Umbilical cord (tissue), 2 donors: ENCODE measurements around the gene ZFYVE9. TPM values are rescaled to one million over a fixed set of nuclear protein-coding genes. Genes with fewer than 3 reads are reported as not detected.
"Not testable (repeated sequence)": the region's sequence is repeated elsewhere in the genome, so short reads cannot be mapped to it uniquely, and the experiment has no call there.

Experiments
- DNase-seq: peaks from one replicate; pipeline ENCODE4 v3.0.0-alpha.2; 2015; ENCODE audit warnings: low spot score
- total RNA-seq: library from RNA; depleted of rRNA; stranded (reverse); fragments of >200 nt; gene quantifications from one replicate; pipeline ENCODE4 v1.2.3, GENCODE V29; 2014; ENCODE audit warnings: low replicate concordance; ENCODE audit not compliant: insufficient read depth

ZFYVE9 gene
- total RNA-seq, 1 donor from 2014 or later: 27.9 TPM

GRCh38 chr1:52150946-52151345 is 9.1 kb downstream of the ZFYVE9 start:
- no peak for DNase-seq

GRCh38 chr1:52152572-52152971 is 10.7 kb downstream of the ZFYVE9 start:
- no peak for DNase-seq

GRCh38 chr1:52153010-52153409 is 11.1 kb downstream of the ZFYVE9 start:
- DNase-seq: no peak

- no peak for DNase-seq
Observed at GRCh38 chr1:52153898-52154297, 12.0 kb downstream of the ZFYVE9 start.

- DNase-seq: no peak
Observed at GRCh38 chr1:52156460-52156859, 14.6 kb downstream of the ZFYVE9 start.

GRCh38 chr1:52157582-52157981 is 15.7 kb downstream of the ZFYVE9 start:
- DNase-seq: no peak

- DNase-seq: no peak
Observed at GRCh38 chr1:52158218-52158617, 16.3 kb downstream of the ZFYVE9 start.

GRCh38 chr1:52159033-52159789 is 17.3 kb downstream of the ZFYVE9 start:
- DNase-seq: no peak

GRCh38 chr1:52162947-52163346 is 21.1 kb downstream of the ZFYVE9 start:
- DNase-seq: no peak

- no peak for DNase-seq
Observed at GRCh38 chr1:52164604-52165003, 22.7 kb downstream of the ZFYVE9 start.

- no peak for DNase-seq
Observed at GRCh38 chr1:52166996-52167753, 25.3 kb downstream of the ZFYVE9 start.

- DNase-seq: no peak
Observed at GRCh38 chr1:52168373-52169080, 26.6 kb downstream of the ZFYVE9 start.

- DNase-seq: not testable (repeated sequence)
Observed at GRCh38 chr1:52171149-52171548, 29.3 kb downstream of the ZFYVE9 start.

GRCh38 chr1:52179073-52179472 is 37.2 kb downstream of the ZFYVE9 start:
- DNase-seq: no peak

- DNase-seq: no peak
Observed at GRCh38 chr1:52180176-52180575, 38.3 kb downstream of the ZFYVE9 start.

GRCh38 chr1:52181759-52182158 is 39.9 kb downstream of the ZFYVE9 start:
- DNase-seq: not testable (repeated sequence)

- not testable (repeated sequence) for DNase-seq
Observed at GRCh38 chr1:52182328-52182727, 40.4 kb downstream of the ZFYVE9 start.

GRCh38 chr1:52182874-52183400 is 41.0 kb downstream of the ZFYVE9 start:
- no peak for DNase-seq

GRCh38 chr1:52186449-52186848 is 44.6 kb downstream of the ZFYVE9 start:
- DNase-seq: no peak

- no peak for DNase-seq
Observed at GRCh38 chr1:52189898-52190480, 48.1 kb downstream of the ZFYVE9 start.

- no peak for DNase-seq
Observed at GRCh38 chr1:52190500-52191252, 48.8 kb downstream of the ZFYVE9 start.
